A549 (cell line): ENCODE measurements around the gene RASGRF1. TPM values are rescaled to one million over a fixed set of nuclear protein-coding genes. Genes with fewer than 3 reads are reported as not detected.

Experiments used
- ATAC-seq, 2 experiments: fragments of 200-7000 bp in 1 of 2; fragments of >200 bp in 1 of 2; cut with Nextera tagmentation in 1 of 2; cut with Tn5 transposase in 1 of 2; 3 replicates each; pipeline versions ENCODE4 v1.8.0 to v1.9.1; 2018 to 2020; ENCODE audit warnings: mild to moderate bottlenecking in 1 of 2, moderate library complexity in 1 of 2
- CTCF ChIA-PET: fragments of 300-600 bp; sonication (Branson Sonifier 250); formaldehyde crosslinking; extraction: SDS; loops from one replicate; lab custom pipeline; 2021; ENCODE audit warnings: antibody characterized with exemption, inconsistent platforms; lab: Yijun Ruan, JAX
- POLR2A ChIA-PET: fragments of 350-600 bp; formaldehyde crosslinking; extraction: SDS; loops from one replicate; lab custom pipeline; 2021; ENCODE audit warnings: antibody characterized with exemption, inconsistent platforms; lab: Yijun Ruan, JAX
- DNase-seq, 2 experiments: peaks; one replicate each; pipeline versions ENCODE4 v3.0.0 to v3.0.0-alpha.2; 2011 to 2016; ENCODE audit warnings: low read depth in 1 of 2, low spot score in 1 of 2
- FAIRE-seq: peaks from 2 replicates; lab custom pipeline; 2011; peaks lifted over from hg19 to GRCh38; lab: Jason Lieb, UNC
- H3K27ac ChIP-seq, 2 experiments: fragments of >200 bp; sonication (Bioruptor Twin); formaldehyde crosslinking; 3 replicates each; pipeline ENCODE4 v1.5.1; 2016 to 2017
- H3K4me1 ChIP-seq: fragments of >200 bp; sonication (Bioruptor Twin); formaldehyde crosslinking; 3 replicates; pipeline ENCODE4 v1.6.1; 2016
- H3K4me2 ChIP-seq: fragments of >200 bp; sonication (Bioruptor Twin); formaldehyde crosslinking; 3 replicates; pipeline ENCODE4 v1.6.1; 2016
- H3K4me3 ChIP-seq: fragments of >200 bp; sonication (Bioruptor Twin); formaldehyde crosslinking; 3 replicates; pipeline ENCODE4 v1.5.1; 2016
- H3K9me3 ChIP-seq: fragments of >200 bp; sonication (Bioruptor Twin); formaldehyde crosslinking; 3 replicates; pipeline ENCODE4 v1.6.1; 2016
- ATOH8 ChIP-seq: fragments of 250-450 bp; sonication (Bioruptor Pico); IDR thresholded peaks from 2 replicates; pipeline ENCODE4 v1.5.0; 2020; ENCODE audit warnings: low read depth, mild to moderate bottlenecking, moderate library complexity
- CBX2 ChIP-seq: fragments of 200-600 bp; sonication (generic); IDR thresholded peaks from 2 replicates; pipeline ENCODE4 v1.6.1; 2016; ENCODE audit warnings: low read depth, mild to moderate bottlenecking, borderline replicate concordance
- CBX8 ChIP-seq: fragments of 200-600 bp; sonication (generic); IDR thresholded peaks from 2 replicates; pipeline ENCODE4 v1.6.1; 2016
- CHD2 ChIP-seq: fragments of 150-350 bp; IDR thresholded peaks from 2 replicates; pipeline ENCODE4 v1.6.1; 2014; ENCODE audit warnings: low read length; ENCODE audit not compliant: partially characterized antibody
- CTCF ChIP-seq: fragments of >200 bp; sonication (Bioruptor Twin); formaldehyde crosslinking; IDR thresholded peaks from 3 replicates; pipeline ENCODE4 v1.5.1; 2016
- E2F6 ChIP-seq: IDR thresholded peaks from 2 replicates; pipeline ENCODE4 v1.6.1; 2012; ENCODE audit warnings: low read depth, borderline replicate concordance
- EHMT2 ChIP-seq: fragments of 200-600 bp; sonication (generic); IDR thresholded peaks from 2 replicates; pipeline ENCODE4 v1.6.1; 2016; ENCODE audit warnings: antibody characterized with exemption, low read depth, mild to moderate bottlenecking, moderate library complexity
- ESRRA ChIP-seq: fragments of 150-350 bp; IDR thresholded peaks from 2 replicates; pipeline ENCODE4 v1.6.1; 2014; ENCODE audit warnings: mild to moderate bottlenecking, low read length, borderline replicate concordance
- FOSB ChIP-seq: fragments of 250-450 bp; sonication (Bioruptor Pico); IDR thresholded peaks from 2 replicates; pipeline ENCODE4 v1.5.0; 2020; ENCODE audit warnings: mild to moderate bottlenecking, moderate library complexity
- HES2 ChIP-seq: fragments of >200 bp; sonication (Bioruptor Twin); formaldehyde crosslinking; IDR thresholded peaks from 2 replicates; pipeline ENCODE4 v1.6.1; 2016
- HOXA7 ChIP-seq: fragments of 250-450 bp; sonication (Bioruptor Pico); IDR thresholded peaks from 2 replicates; pipeline ENCODE4 v1.5.0; 2020; ENCODE audit warnings: mild to moderate bottlenecking, moderate library complexity
- HOXB5 ChIP-seq: fragments of 250-450 bp; sonication (Bioruptor Pico); IDR thresholded peaks from 2 replicates; pipeline ENCODE4 v1.5.0; 2020; ENCODE audit warnings: mild to moderate bottlenecking, moderate library complexity
- JUN ChIP-seq, 2 experiments: fragments of >200 bp; sonication (Bioruptor Twin); formaldehyde crosslinking; IDR thresholded peaks; 2 replicates in 1 of 2; 3 replicates in 1 of 2; pipeline ENCODE4 v1.6.1; 2016 to 2017
- KDM1A ChIP-seq: fragments of 200-600 bp; sonication (generic); IDR thresholded peaks from 2 replicates; pipeline ENCODE4 v1.6.1; 2016; ENCODE audit warnings: low read depth, mild to moderate bottlenecking
- MAFK ChIP-seq: fragments of 450-650 bp; IDR thresholded peaks from 2 replicates; pipeline ENCODE4 v1.6.1; 2014; ENCODE audit not compliant: partially characterized antibody
- MAX ChIP-seq: IDR thresholded peaks from 2 replicates; pipeline ENCODE4 v1.6.1; 2012
- NPAS2 ChIP-seq: fragments of 250-450 bp; sonication (Bioruptor Pico); IDR thresholded peaks from 2 replicates; pipeline ENCODE4 v1.8.0; 2022; ENCODE audit warnings: mild to moderate bottlenecking, moderate library complexity, borderline replicate concordance
- NR3C1 ChIP-seq: fragments of >200 bp; sonication (Bioruptor Twin); formaldehyde crosslinking; IDR thresholded peaks from 3 replicates; pipeline ENCODE4 v1.6.1; 2017
- PBX3 ChIP-seq: IDR thresholded peaks from 2 replicates; pipeline ENCODE4 v1.6.1; 2012
- POLR2A ChIP-seq: IDR thresholded peaks from 2 replicates; pipeline ENCODE4 v1.6.1; 2012; ENCODE audit warnings: mild to moderate bottlenecking, low read length
- POLR2AphosphoS2 ChIP-seq: conservative IDR thresholded peaks from 2 replicates; pipeline ENCODE4 v1.6.1; 2012; ENCODE audit warnings: low read length, improper control_type of control experiment, inconsistent platforms
- RARB ChIP-seq: fragments of 250-450 bp; sonication (Bioruptor Pico); IDR thresholded peaks from 2 replicates; pipeline ENCODE4 v1.8.0; 2021; ENCODE audit warnings: mild to moderate bottlenecking, moderate library complexity
- RNF2 ChIP-seq: fragments of 200-600 bp; sonication (generic); IDR thresholded peaks from 2 replicates; pipeline ENCODE4 v1.6.1; 2016; ENCODE audit warnings: low read depth, mild to moderate bottlenecking, antibody characterized with exemption, moderate library complexity, borderline replicate concordance
- TFCP2L1 ChIP-seq: fragments of 250-450 bp; sonication (Bioruptor Pico); IDR thresholded peaks from 2 replicates; pipeline ENCODE4 v1.5.0; 2021; ENCODE audit warnings: mild to moderate bottlenecking
- TP53 ChIP-seq: fragments of 250-450 bp; sonication (Bioruptor Pico); IDR thresholded peaks from 2 replicates; pipeline ENCODE4 v1.5.0; 2021; ENCODE audit warnings: mild to moderate bottlenecking, moderate library complexity
- USF2 ChIP-seq: fragments of 450-650 bp; IDR thresholded peaks from 2 replicates; pipeline ENCODE4 v1.6.1; 2014; ENCODE audit warnings: antibody characterized with exemption
- ZC3H11A ChIP-seq: fragments of 450-650 bp; IDR thresholded peaks from 2 replicates; pipeline ENCODE4 v1.6.1; 2014; ENCODE audit warnings: antibody characterized with exemption, mild to moderate bottlenecking
- ZNF302 ChIP-seq: fragments of 250-450 bp; sonication (Bioruptor Pico); IDR thresholded peaks from 2 replicates; pipeline ENCODE4 v1.9.0; 2021; ENCODE audit warnings: inconsistent platforms, mild to moderate bottlenecking, moderate library complexity
- WGBS: methylation state at CpG from one replicate; pipeline ENCODE4 v1.1.6; 2017; ENCODE audit errors: missing lambda C conversion rate; 5-methylcytosine and 5-hydroxymethylcytosine counted together
- polyA plus RNA-seq, 4 experiments: library from polyadenylated mRNA; depleted of rRNA in 3 of 4; stranded (reverse); fragments of >200 nt; fragmentation: RNase III in 1 of 4; extraction: RNeasy Plus Mini Kit Qiagen cat#74134 plus additional on column Dnase treatment in 1 of 4; gene quantifications; 2 replicates in 3 of 4; 3 replicates in 1 of 4; pipeline ENCODE4 v1.2.3, GENCODE V29; 2011 to 2017

Gene RASGRF1
- polyA plus RNA-seq, 2 of the 4 experiments (the other 2 are of a cell fraction), result 0.13 to 0.21 TPM

- TF ChIP-seq E2F6 (no peak), RNF2 (no peak), CBX2 (no peak), HOXB5 (CRISPR knock-in tag) (no peak), USF2 (no peak)
These were observed 163.3 kb downstream of the RASGRF1 start (continued) for GRCh38 chr15:78927077-78927790.

GRCh38 chr15:78925956-78926743 is 164.4 kb downstream of the RASGRF1 start:
- no peaks in the 10 kb centered on the region for H3K9me3 ChIP-seq
- ATAC-seq (peak in 1 of 2 experiments; percentile 4; a peak in 1 of 6 replicates), FAIRE-seq (no peak), DNase-seq (no peak)
- no peak overlapping the region for H3K4me2 ChIP-seq
- H3K4me1 ChIP-seq, result peaks cover 11% of the 10 kb centered on the region
- CTCF ChIA-PET, result interaction anchor here (1.0 to 7.9 kb wide), 7 partner anchors 11 to 259 kb away, joined by 3 to 58 read pairs (median 4); no protein-coding TSS in a partner anchor
- WGBS, result 93% methylated on average over 5 of the region's 5 CpGs
- H3K27ac ChIP-seq, result no peak overlapping the region
- POLR2A ChIA-PET, result no interaction called here
- no peak for TF ChIP-seq POLR2A
- TF ChIP-seq CTCF, result no peak
- TF ChIP-seq HES2, result no peak
- TF ChIP-seq MAX, result no peak
- no peak for TF ChIP-seq TP53 (CRISPR knock-in tag)
- no peak for TF ChIP-seq ZNF302 (CRISPR knock-in tag)
- no peak for TF ChIP-seq ATOH8 (CRISPR knock-in tag)
- TF ChIP-seq ZC3H11A, result no peak
- no peak for TF ChIP-seq ESRRA
- TF ChIP-seq NR3C1, result no peak
- TF ChIP-seq EHMT2, result no peak
- no peak for TF ChIP-seq FOSB
- no peak overlapping the region for H3K4me3 ChIP-seq

GRCh38 chr15:78925076-78925624 is 165.4 kb downstream of the RASGRF1 start:
- TF ChIP-seq CBX8, result no peak
- no peak for TF ChIP-seq TFCP2L1 (CRISPR knock-in tag)
- TF ChIP-seq CHD2, result no peak
- no peak for TF ChIP-seq JUN (IDR thresholded peaks at IDR 0.05)
- no peak for TF ChIP-seq ZNF302 (CRISPR knock-in tag)
- TF ChIP-seq POLR2A, result no peak
- TF ChIP-seq NPAS2 (CRISPR knock-in tag), result no peak
- no peak for TF ChIP-seq POLR2AphosphoS2
- no peak for TF ChIP-seq KDM1A
- no peak for TF ChIP-seq HOXA7
- TF ChIP-seq ESRRA, result no peak
- TF ChIP-seq MAX, result no peak
- TF ChIP-seq CBX2, result no peak
- no peak for TF ChIP-seq RARB (CRISPR knock-in tag)
- no peak for TF ChIP-seq PBX3
- no peak for TF ChIP-seq MAFK
- no peak for TF ChIP-seq ZC3H11A
- H3K9me3 ChIP-seq, result no peaks in the 10 kb centered on the region
- WGBS, result 96% methylated on average over 9 of the region's 10 CpGs
- FAIRE-seq (no peak), DNase-seq (no peak), ATAC-seq (no peak)
- ChIA-PET CTCF (interaction anchor here (0.7 to 7.9 kb wide), 8 partner anchors 11 to 260 kb away, joined by 3 to 58 read pairs (median 10); no protein-coding TSS in a partner anchor), POLR2A (no interaction called here)
- no peak overlapping the region for H3K4me3 ChIP-seq
- H3K4me1 ChIP-seq, result peaks cover 2% of the 10 kb centered on the region; the same call in 1 of the 3 replicates
- H3K4me2 ChIP-seq, result no peak overlapping the region
- no peak overlapping the region for H3K27ac ChIP-seq
